GM19395 (cell line): ENCODE measurements around the gene ZNF346.
A peak's percentile ranks its signal among the peaks of the same experiment; 100 is the strongest.
"Not testable (repeated sequence)": the region's sequence is repeated elsewhere in the genome, so short reads cannot be mapped to it uniquely, and the experiment has no call there.

Experiments used
- ATAC-seq: cut with Tn5 transposase; IDR thresholded peaks from one replicate; pipeline ENCODE4 v1.9.1; 2021; ENCODE audit warnings: mild to moderate bottlenecking, moderate library complexity; ENCODE audit not compliant: unreplicated experiment

ZNF346 gene

GRCh38 chr5:177006265-177006972, 16.1 kb upstream of the ZNF346 start, which contains the start of gene UIMC1:
Gene UIMC1 (minus strand): TSS chr5:177006779. CDS start chr5:176982615, 24,164 bp downstream.
- ATAC-seq: peak; percentile 74

DNA sequence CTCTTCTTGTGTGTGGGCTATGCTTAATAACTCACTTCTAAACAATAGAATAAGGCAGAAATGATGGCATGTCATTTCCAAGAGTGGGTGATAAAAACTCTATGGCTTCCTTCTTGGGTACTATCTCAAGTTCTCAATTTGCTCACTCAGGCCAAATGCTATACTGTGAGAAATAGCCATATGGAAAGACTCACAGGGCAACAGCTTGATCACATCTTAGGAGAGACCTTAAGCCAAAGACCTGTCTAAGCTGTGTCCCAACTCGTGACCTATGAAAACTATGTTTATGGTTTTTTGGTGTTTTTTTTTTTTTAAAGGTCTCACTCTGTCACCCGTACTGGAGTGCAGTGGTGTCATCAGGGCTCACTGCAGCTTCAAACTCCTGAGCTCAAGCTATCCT, 13.8 kb upstream of the ZNF346 start:
- no peak for ATAC-seq

- no peak for ATAC-seq
Measured at GRCh38 chr5:177010153-177010552, 12.3 kb upstream of the ZNF346 start.

DNA sequence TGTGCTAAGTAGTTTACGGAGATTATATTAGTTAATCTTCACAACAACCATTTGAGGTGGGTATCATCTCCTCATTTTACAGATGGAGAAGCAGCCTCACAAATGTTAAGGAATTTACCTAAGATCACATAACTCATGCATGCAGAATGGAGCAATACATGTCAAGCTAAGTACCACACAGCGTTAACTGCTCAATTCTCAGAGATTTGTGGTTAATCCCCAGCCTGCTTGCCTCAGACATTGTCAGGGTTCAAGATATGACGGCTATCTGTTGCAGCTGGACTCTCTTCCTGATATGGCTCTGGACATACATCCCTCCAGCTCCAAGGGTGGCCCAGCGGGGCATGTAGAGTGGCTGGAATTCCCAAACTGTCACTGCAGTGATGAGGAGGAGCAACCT, 7.3 kb upstream of the ZNF346 start:
- ATAC-seq: no peak

DNA sequence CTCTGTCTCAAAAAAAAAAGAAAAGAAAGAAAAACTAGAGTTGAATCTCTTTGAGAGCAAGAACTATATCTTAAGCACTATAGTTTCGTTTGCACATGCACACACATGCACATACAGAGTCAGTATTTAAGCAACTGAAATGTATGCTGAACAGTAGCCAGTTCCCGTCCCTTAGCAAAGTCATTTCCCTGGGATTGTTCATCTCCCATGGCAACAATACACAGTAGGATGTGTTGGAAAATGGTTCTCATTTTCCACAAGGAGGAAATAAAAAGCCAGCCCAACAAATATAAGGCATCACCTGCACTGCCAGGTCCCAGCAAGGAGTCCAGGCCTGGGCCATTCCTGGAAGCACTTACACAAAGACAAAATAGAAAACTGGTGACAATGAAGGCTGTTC, 4.2 kb upstream of the ZNF346 start:
- no peak for ATAC-seq

- ATAC-seq: no peak
Measured at GRCh38 chr5:177020033-177020432, 2.5 kb upstream of the ZNF346 start.

DNA sequence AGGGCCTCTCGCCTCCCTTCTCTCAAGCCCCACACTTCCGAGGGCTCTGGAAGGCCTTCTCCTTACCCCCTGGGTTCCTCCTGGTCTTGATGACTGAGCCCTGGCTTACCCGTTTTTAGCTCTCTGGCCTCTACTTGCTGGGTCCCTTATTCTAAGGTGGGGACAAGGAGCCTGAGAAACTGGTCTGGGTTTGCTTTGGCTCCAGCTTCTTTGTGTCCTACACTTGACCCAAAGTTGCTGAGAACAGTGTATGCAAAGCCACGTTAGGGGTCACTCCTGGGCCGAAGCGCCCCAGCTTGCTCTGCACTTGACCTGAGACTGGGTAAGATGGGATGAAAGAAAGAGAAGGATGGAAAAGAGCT, 788 bp downstream of the ZNF346 start:
- peak; percentile 20 for ATAC-seq

DNA sequence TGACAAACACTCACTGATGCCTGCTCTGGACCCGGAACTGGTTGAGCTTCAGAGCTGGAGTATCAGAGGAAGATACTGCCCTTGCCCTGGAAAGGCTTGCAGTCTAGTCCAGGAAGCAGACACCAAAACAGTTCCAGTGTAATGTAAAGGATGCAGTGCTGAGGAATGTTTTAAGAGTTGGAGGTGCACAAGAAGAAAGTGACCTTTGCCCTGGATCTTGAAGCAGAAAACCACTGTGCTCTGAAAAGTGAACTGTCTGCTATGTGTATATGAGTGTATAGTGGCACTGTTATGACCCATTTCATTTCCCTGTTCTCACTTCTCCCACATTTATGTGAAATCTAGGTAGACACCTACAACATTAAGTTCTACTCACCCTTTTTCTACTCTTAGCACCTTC, 2.1 kb downstream of the ZNF346 start:
- no peak for ATAC-seq

DNA sequence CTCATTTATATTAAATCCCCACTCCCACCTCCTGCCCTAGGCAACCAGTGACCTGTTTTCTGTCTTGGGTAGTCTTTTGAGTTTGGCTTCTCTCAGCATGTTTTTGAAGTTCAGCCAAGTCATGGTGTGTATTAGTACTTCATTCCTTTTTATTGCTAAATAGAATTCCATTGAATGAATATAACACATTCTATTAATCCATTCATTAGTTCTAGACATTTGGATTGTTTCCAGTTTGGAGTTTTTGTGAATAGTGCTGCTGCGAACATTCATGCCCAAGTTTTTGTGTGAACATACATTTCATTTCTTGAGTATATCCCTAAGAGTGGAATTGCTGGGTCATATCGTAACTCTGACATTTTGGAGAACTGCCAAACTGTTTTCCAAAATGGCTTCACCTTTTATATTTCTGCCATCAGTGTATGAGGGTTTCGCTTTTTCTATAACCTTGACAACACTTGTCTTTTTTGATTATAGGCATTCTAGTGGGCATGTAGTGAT, 2.7 kb downstream of the ZNF346 start:
- ATAC-seq: no peak

- no peak for ATAC-seq
Measured at GRCh38 chr5:177027665-177028064, 5.2 kb downstream of the ZNF346 start.

GRCh38 chr5:177029498-177029897, 7.0 kb downstream of the ZNF346 start:
- ATAC-seq: no peak

DNA sequence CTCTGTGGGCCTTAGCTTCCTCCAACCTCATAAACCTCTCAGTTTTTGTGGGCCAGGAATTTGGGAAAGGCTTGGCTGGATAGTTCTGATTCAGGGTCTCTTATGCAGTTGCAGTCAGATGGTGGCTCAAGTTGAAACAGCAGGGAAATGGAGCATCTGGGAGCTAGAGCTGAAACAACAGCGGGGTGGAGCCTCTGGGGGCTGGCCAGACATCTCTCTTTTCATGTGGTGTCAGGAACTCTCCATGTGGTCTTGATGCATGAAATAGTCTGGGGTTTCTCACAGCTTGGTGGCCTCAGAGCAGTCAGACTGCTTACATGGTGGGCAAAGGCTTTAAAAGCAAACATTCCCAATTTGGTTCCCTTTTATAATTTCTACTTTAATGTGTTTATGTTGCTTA, 13.5 kb downstream of the ZNF346 start:
- no peak for ATAC-seq

GRCh38 chr5:177036443-177036842, 13.9 kb downstream of the ZNF346 start:
- ATAC-seq: no peak

DNA sequence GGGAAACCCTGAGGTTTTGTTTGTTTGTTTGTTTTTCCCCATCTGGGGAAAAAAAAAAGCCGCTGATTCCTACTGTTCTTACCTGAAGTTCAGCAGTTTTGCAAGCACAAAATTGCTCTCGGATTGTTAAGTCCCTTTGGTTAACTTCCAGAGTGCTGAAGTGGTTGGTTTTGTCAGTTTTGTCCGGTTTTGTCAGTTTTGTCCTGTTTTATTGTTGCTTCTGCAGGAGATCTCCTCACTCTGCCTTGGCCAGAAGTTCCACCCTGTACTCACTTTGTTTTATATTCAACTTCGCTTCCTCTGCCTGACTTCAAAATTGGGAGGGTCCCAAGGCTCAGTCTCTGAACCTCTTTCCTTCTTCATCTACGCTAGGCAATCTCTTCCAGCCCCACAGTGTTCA, 14.4 kb downstream of the ZNF346 start:
- ATAC-seq: no peak

DNA sequence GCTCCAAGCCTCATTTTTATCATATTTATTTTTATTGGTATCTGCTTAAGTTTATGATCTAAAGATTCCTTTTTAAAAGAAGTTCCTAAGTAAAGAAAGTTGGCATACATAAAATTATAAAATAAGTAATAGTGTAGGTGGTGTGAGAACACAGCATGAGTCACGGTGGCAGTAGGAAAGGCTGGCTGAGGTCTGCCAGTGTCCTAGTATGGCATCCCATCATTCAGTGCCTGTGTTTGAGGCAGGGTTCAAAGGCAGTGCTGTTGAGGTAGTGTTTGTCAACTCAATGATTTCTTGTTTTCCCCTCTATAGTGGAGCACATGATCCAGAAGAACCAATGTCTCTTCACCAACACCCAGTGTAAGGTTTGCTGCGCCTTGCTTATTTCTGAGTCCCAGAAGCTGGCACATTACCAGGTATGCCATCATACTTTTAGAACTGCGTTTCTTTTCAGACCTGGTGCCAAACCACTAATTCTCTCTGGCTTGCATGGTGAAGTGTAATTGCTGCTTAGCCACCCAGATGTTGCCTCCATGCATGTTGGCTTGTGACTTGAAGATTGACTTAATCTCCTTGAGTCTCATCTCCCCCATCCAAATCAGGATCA, 18.4 kb downstream of the ZNF346 start:
- no peak for ATAC-seq

DNA sequence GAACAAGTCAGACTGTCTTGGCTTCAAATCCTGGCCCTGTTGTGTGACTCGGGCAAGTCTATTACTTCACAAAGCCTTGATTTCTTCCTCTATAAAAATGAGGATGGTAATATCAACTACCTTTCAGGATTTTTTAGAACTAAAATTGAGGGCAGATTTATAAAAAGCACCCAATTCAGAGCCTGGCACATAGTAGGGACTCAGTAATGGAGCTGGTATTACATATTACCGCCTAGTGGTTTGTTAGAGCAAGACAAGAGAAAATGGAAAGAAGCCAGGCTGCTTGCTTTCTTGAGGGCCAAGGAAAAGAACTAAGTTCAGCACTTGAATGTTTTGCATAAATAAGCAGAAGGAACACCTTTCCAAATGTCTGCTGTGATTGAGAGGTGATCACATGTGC, 19.4 kb downstream of the ZNF346 start:
- ATAC-seq: no peak

DNA sequence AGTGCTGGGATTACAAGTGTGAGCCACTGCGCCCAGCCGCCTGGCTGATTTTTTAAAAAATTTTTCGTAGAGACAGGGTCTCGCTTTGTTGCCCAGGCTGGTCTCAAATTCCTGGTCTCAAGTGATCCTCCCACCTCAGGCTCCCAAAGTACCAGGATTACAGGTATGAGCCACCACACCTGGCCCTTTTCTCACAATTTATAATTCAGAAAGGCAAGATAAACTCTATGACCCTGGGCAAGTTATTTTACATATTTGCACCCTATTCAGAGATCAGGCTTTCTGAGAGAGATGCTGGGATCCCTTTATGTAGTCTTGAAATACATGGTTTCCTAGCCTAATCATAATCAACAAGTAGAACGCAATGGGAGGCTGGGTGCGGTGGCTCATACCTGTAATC, 20.6 kb downstream of the ZNF346 start:
- ATAC-seq: no peak

DNA sequence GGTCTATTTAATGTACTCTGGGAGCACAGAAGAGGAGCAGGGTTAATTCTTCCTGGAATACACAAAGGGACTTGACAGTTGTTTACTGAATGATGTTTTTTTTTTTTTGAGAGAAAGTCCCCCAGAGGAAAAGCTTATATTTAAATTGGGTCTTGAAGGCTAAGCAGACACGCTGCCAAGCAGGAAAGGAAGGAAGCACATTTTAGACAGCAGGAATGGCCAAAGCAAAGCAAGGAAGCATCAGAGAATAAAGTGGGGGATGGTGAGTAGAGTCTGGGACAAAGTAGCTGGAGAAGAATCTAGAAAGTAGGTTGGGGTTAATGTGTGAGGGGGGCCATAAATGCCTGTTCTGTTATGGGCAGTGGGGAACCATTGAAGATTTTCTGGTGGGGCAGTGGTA, 21.5 kb downstream of the ZNF346 start:
- no peak for ATAC-seq

DNA sequence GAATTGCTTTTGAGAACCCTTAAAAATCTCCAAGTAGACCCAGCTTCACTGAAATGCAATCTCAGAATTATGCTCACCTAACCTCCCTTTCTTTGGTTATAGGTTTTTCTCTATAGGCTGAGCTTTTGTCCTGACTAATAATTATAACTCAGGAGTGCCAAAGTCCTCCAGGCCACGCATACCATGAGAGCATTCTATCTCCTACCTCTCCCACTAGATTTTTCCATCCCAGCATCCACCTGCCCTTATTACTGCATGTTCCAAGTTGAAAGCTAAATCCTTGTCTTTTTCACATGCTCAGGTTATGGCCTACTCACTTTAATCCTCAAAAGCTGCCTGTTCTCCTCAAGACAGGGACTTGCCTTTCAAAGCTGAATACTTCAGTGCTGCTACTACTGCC, 22.1 kb downstream of the ZNF346 start:
- ATAC-seq: no peak

- no peak for ATAC-seq
Measured at GRCh38 chr5:177045631-177046030, 23.1 kb downstream of the ZNF346 start.

GRCh38 chr5:177048531-177048930, 26.0 kb downstream of the ZNF346 start:
- ATAC-seq: not testable (repeated sequence)

DNA sequence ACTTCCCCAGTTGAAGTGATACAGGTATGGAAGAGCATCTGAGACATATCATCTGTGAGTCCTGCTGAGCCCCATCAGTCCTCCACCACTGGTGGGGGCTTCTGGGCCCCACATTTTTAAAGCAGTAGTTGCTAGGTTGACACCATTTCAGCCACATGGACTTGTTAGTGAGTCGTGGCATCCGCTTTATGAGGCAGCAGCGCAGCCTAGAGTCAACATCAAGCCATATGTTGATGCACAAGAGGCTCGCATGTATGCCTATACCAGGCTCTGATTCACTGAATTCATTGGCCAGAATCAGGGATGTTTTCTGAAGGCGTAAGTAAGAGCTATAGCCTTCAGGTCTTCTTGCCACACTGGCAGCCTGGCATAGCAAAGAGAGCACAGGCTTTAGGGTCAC, 26.8 kb downstream of the ZNF346 start:
- no peak for ATAC-seq
